Measurements from ENCODE around the gene MMS19.
"Not testable (repeated sequence)": the region's sequence is repeated elsewhere in the genome, so short reads cannot be mapped to it uniquely, and the experiment has no call there.

Gene MMS19

GRCh38 chr10:97499561-97500296, 1.5 kb upstream of the MMS19 start:
- no peak for FAIRE-seq

DNA sequence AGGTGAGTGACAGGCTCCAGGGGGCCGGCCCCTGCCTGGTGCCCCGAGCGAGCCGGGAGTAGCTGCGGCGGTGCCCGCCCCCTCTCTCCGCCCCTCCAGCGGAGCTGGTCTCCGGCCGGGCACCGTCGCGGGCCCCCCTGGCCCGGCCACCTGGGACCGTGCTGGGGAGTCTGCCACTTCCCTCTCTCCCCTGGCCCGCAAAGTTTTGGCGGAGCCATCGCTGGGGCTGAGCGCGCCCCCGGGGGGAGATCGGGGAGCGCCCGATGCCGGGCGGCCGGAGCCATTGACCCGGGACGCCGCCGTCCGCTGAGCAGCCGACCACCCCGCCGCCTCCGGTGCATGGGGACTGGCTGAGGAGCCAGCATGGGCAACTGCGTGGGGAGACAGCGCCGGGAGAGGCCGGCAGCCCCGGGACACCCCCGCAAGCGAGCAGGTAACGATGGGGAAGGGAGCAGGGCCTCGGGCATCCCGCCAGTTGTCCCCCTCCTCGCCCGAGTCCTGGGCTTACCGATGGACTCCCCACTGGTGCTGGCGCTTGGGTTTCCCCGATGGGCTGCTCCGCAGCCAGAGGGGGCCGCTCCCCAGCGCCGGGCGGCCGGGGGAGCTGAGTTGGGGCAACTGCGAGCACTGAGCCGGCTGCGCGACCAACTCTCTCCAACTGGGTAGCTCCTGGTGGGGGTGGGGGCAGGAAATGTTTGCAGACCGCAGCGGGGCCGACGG, 779 bp upstream of the MMS19 start, which contains the start of gene UBTD1:
Gene UBTD1, plus strand, starts transcription at position 84 of the 720 bp plus-strand sequence. Its CDS starts 280 bp downstream, at position 364.
- no peak for FAIRE-seq

DNA sequence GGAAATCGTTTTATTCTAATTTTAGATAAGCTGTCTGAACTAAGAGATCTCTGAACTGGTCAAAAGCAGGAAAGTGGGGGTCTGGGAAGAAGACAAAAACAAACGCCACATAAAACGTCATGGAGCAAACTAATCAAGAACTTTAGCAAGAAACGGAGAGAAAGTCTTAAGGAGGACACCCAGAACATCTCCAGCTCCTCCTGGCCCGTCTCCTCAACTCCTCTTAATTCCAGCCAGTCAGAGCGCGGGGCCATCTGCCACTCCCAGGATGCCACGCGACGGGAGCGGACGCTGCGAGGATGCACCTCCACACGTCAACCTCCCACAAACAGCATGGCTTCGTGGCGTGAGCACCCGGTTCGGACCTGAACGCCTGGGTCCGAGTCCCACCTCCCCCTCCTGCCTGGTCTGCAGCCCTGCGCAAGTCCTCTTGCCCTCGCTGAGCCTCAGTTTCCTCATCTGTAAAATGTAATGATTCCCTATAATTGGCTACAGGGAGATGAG, 598 bp downstream of the MMS19 start:
- FAIRE-seq: no peak

- FAIRE-seq: no peak
Measured at GRCh38 chr10:97494863-97495506, 3.2 kb downstream of the MMS19 start.

GRCh38 chr10:97494151-97494550, 4.1 kb downstream of the MMS19 start:
- FAIRE-seq: no peak

DNA sequence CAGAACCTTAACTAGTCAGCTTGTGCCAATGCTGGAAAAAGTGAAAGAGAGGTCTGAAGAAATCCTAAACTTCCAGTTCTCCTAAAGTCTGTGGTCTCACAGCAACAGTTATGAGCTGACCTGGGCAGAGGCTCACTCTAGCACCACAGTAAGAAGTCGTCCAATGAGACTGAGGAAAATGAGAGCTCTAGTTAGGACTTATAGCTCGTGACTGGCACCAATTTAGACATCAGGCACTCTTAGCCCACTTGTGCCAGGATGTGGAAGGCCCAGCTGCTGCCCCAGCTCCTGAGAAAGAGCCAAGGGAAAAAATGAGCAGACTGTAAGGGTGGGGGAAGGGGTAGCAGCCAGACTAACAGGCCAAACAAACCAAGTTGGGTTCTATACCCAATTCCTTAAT, 7.6 kb downstream of the MMS19 start:
- no peak for FAIRE-seq

DNA sequence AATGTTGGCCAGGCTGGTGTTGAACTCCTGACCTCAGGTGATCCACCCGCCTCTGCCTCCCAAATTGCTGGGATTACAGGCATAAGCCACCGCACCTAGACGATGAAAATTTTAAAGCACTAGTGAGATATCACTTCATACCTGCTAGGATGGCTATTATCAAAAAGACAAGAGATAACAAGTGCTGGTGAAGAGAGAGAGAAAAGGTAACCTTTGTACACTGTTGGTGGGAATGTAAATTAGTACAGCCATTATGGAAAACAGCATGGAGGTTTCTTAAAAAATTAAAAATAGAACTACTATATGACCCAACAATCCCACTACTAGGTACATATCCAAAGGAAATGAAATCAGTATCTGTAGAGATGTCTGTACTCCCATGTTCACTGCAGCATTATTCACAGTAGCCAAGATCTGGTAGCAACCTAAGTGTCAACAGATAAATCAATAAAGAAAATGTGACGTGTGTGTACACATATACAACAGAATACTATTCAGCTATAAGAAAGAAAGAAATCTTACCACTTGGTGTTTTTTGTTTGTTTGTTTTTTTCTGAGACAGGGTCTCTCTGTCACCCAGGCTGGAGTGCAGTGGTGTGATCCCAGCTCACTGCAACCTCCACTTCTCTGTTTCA, 12.5 kb downstream of the MMS19 start:
- FAIRE-seq: no peak

GRCh38 chr10:97483921-97484320, 14.3 kb downstream of the MMS19 start:
- no peak for FAIRE-seq

GRCh38 chr10:97483506-97483905, 14.7 kb downstream of the MMS19 start:
- FAIRE-seq: no peak

- FAIRE-seq: no peak
Measured at GRCh38 chr10:97482381-97482780, 15.8 kb downstream of the MMS19 start.

- no peak for FAIRE-seq
Measured at GRCh38 chr10:97481071-97481470, 17.2 kb downstream of the MMS19 start.

DNA sequence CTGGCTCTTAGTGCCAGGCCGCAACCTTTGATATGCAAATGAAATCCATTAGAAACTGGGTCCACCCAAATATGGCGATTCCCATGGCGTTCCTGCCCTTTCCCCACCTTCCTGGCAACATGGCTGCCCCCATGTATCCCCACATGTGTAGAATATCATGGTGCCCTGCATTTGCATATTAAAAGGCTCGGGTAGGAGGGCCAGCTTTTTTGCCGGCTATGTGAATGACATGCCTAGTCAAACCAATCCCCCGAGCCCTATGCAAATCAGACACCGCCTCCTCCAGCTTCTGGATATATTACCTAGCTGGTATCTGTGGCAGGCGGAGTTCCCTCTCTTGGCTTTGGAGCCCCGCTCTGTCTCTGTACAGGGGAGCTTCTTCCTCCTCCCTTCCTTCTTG, 18.3 kb downstream of the MMS19 start:
- FAIRE-seq: no peak

- not testable (repeated sequence) for FAIRE-seq
Measured at GRCh38 chr10:97479410-97479809, 18.8 kb downstream of the MMS19 start.

DNA sequence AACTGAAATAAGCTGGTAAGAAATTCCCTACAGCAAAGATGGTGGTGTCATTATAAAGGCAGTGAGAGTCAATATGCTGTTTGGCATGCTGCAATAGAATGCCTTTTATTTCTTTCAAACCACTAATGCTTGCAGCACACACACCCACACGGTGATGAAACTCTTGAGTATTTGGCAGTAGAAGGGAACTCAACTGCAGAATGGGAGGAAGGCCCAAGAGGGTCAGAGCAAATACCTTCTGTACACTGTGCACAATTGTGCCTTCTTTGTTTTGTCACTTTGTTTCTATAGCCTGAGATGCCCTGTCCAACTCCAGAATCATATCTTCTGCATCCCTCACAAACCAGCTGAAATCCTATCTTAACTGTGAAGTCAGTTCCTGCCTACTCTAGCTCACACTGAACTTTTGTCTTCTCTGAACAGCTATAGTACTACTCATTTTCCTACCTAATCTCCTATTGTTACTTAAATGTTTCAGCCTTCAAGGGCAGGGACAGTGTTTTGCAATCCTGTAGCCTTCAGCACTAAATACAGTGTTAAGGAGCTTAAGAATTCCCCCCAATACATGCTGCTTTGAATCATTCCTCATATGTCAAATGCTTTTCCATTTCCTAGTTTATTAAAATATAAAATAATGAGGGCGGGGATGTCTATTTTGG, 22.2 kb downstream of the MMS19 start:
- no peak for FAIRE-seq

DNA sequence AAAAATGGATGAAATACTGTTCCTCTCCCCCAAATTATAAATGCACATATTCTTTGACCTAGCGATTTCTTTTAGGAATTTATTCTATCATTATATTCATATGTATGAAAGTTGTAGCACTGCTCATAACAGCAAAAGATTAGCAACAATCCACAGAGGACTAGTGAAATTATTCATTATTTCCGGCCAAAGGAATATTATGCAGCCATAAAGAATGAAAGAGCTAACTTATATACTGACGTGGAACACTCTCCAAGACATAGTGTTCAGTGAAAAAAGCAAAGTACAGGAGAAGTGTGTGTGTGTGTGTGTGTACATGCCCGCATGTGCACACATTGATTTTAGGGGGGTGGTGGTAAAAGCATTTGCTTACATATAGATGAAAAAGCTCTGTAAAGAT, 23.3 kb downstream of the MMS19 start:
- no peak for FAIRE-seq

- FAIRE-seq: not testable (repeated sequence)
Measured at GRCh38 chr10:97468781-97469180, 29.4 kb downstream of the MMS19 start.

- FAIRE-seq: no peak
Measured at GRCh38 chr10:97468162-97468561, 30.1 kb downstream of the MMS19 start.

DNA sequence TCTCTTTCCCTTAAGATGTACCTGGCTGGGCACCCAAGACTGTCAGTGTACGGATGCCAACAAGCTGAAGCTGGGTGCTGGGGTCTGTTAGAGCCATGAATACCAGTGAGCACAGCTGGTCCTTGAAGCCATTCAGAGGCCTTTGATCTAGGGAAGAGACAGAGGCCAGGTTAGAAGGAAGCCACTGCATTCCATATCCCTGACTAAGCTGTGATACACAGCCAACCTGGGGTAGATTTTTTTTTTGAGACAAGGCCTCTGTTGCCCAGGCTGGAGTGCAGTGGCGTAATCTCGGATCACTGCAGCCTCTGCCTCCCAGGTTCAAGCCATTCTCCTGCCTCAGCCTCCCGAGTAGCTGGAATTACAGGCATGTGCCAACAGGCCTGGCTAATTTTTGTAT, 31.5 kb downstream of the MMS19 start:
- FAIRE-seq: no peak

DNA sequence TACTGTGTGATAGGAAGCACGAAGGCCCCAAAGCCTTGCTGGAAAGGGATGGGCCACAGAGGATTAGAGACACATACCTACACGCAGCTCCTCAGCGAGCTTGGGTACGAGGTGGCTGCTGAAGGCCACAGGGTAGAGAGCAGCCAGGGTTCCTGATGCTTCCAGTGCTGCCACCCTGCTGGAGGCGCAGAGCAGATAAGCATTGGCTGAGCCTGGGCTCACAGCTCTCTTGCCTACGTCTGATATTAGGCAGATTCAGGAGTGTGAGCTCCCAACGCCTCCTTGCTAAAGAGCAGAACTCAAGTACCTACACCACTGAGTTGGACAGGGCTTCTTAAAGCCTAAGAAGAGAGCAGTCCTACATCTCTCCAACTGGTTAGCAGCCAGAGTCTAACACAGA, 32.2 kb downstream of the MMS19 start:
- FAIRE-seq: no peak

- FAIRE-seq: no peak
Measured at GRCh38 chr10:97464226-97464625, 34.0 kb downstream of the MMS19 start.

DNA sequence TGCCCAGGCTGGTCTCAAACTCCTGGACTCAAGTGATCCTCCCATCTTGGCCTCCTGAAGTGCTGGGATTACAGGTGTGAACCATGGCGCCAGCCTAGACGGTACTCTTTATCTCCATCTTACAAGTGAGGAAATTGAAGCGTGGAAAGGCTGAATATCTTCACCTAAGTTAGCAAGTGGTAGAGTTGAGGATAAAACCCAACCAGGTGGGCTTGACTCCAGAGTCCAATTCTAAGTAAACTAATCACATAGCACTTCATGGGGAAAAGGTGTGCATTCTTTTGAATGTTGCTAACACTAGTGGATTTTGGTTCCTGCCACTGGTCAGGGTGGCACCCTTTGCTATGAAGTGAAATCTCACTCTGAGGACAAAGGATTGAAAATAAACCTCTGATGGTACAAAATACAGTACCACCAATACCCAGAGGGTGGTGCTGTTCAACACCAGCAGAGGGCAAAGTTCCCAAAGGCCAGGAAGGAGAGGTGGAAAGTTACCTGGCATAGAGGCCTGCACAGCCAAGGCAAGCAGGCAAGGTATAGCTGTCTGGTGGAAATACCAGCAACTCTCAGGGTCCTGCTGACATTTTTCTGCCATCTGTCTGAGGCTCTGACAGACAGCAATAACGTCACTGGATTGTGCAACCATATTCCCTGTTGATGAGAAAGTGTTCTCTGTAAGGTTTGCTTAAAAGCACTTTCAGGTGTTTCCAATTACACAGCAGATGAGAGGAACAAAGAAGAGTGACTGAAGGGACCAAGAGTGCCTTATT, 34.7 kb downstream of the MMS19 start:
- no peak for FAIRE-seq

- FAIRE-seq: no peak
Measured at GRCh38 chr10:97462309-97462708, 35.9 kb downstream of the MMS19 start.
